Activated CD8-positive, alpha-beta T cell treated with anti-CD3 and anti-CD28 coated beads for 36 hours (primary cell): ENCODE data around the gene YIPF2. TPM values are rescaled to one million over a fixed set of nuclear protein-coding genes. Genes with fewer than 3 reads are reported as not detected.

Experiments
- ATAC-seq: fragments of 200-7000 bp; cut with Tn5 transposase; one replicate; pipeline ENCODE4 v1.10.0; 2021; ENCODE audit warnings: mild to moderate bottlenecking, moderate library complexity
- CTCF ChIA-PET: fragments of 350-600 bp; sonication (Branson Sonifier 250); formaldehyde crosslinking; loops from one replicate; lab custom pipeline; 2021; ENCODE audit warnings: antibody characterized with exemption; lab: Charles Lee
- POLR2A ChIA-PET: fragments of 350-600 bp; sonication (Branson Sonifier 250); formaldehyde crosslinking; loops from one replicate; lab custom pipeline; 2021; ENCODE audit warnings: antibody characterized with exemption; lab: Charles Lee
- DNase-seq: peaks from one replicate; pipeline ENCODE4 v3.0.0-alpha.2; 2020
- H3K27ac Mint-ChIP-seq: one replicate; pipeline ENCODE4 v1.8.0; 2021; ENCODE audit warnings: mild to moderate bottlenecking, mixed read lengths
- H3K27me3 Mint-ChIP-seq: one replicate; pipeline ENCODE4 v1.8.0; 2021; ENCODE audit warnings: mixed read lengths
- H3K36me3 Mint-ChIP-seq: one replicate; pipeline ENCODE4 v1.8.0; 2021; ENCODE audit warnings: low read depth, mixed read lengths
- H3K4me1 Mint-ChIP-seq: one replicate; pipeline ENCODE4 v1.8.0; 2021; ENCODE audit warnings: low read depth, mixed read lengths
- H3K4me3 Mint-ChIP-seq: one replicate; pipeline ENCODE4 v1.8.0; 2021; ENCODE audit warnings: mild to moderate bottlenecking, moderate library complexity, mixed read lengths
- H3K9me3 Mint-ChIP-seq: one replicate; pipeline ENCODE4 v1.8.0; 2021; ENCODE audit warnings: mixed read lengths
- CTCF ChIP-seq: fragments of 200-600 bp; IDR thresholded peaks from one replicate; pipeline ENCODE4 v1.8.0; 2022; ENCODE audit warnings: antibody characterized with exemption, mild to moderate bottlenecking
- intact Hi-C: fragments of 100-400 bp; cut with micrococcal nuclease; formaldehyde crosslinking; loops from one replicate; pipeline ENCODE4 v1.10.0; 2022
- total RNA-seq, 2 experiments: library from RNA; stranded (reverse); gene quantifications; one replicate each; pipeline ENCODE4 v1.2.3, GENCODE V29; 2021

Gene YIPF2
- total RNA-seq, 2 experiments from 2014 or later = 21.7 to 24.4 TPM

DNA sequence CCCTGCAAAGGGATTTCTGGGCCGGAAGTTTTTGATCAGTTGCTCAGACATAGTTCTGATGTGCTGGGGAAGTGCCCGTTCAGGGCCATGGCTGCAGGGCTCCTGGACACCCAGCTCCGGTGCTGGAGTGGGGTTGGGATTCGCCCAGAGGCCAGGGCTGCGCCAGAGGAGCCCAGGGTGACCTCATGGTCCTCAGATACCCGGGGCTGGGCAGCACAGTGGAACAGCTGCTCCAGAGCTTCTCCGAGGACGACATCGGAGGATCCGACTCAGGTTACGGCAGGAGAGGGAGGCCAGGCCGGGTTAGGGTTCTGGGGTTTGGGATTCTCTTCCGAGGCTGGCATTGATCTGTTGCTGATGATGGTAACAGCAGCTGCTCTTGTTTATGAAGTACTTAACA, 36.2 kb downstream of the YIPF2 start:
- CTCF ChIA-PET = interaction anchor here (0.5 kb wide), 1 partner anchor 673 kb away, joined by 3 read pairs; no protein-coding TSS in a partner anchor
- no peaks in the 10 kb centered on the region for H3K27me3 Mint-ChIP-seq
- intact Hi-C loops = no loop called here
- no peaks in the 10 kb centered on the region for H3K36me3 Mint-ChIP-seq
- H3K4me1 Mint-ChIP-seq = peaks cover 16% of the 10 kb centered on the region
- no peak for TF ChIP-seq CTCF
- H3K9me3 Mint-ChIP-seq = no peaks in the 10 kb centered on the region
- H3K27ac Mint-ChIP-seq = no peak overlapping the region
- DNase-seq (no peak), ATAC-seq (no peak)
- POLR2A ChIA-PET = interaction anchor here (0.8 to 1.4 kb wide), 3 partner anchors 15 to 174 kb away, joined by 3 read pairs; no protein-coding TSS in a partner anchor
- no peak overlapping the region for H3K4me3 Mint-ChIP-seq

- Mint-ChIP-seq H3K27ac (no peak overlapping the region), H3K9me3 (no peaks in the 10 kb centered on the region), H3K36me3 (no peaks in the 10 kb centered on the region), H3K27me3 (no peaks in the 10 kb centered on the region), H3K4me3 (no peak overlapping the region), H3K4me1 (peaks cover 13% of the 10 kb centered on the region)
- no peak for TF ChIP-seq CTCF
- intact Hi-C loops = no loop called here
- DNase-seq (no peak), ATAC-seq (no peak)
- ChIA-PET CTCF (interaction anchor here (0.5 kb wide), 1 partner anchor 672 kb away, joined by 3 read pairs; no protein-coding TSS in a partner anchor), POLR2A (interaction anchor here (1.0 kb wide), 1 partner anchor 18 kb away, joined by 3 read pairs; no protein-coding TSS in a partner anchor)
Measured at GRCh38 chr19:10891405-10892086, 36.9 kb downstream of the YIPF2 start.

GRCh38 chr19:10889880-10890279, 38.6 kb downstream of the YIPF2 start:
- no peak for ATAC-seq
- Mint-ChIP-seq H3K4me3 (no peak overlapping the region), H3K27ac (no peak overlapping the region), H3K9me3 (no peaks in the 10 kb centered on the region), H3K36me3 (no peaks in the 10 kb centered on the region), H3K27me3 (no peaks in the 10 kb centered on the region), H3K4me1 (peaks cover 12% of the 10 kb centered on the region)
- ChIA-PET CTCF (interaction anchor here (0.7 to 2.3 kb wide), 3 partner anchors 18 to 52 kb away, joined by 3 to 5 read pairs (median 4); no protein-coding TSS in a partner anchor), POLR2A (no interaction called here)
- intact Hi-C loops = no loop called here
- no peak for DNase-seq
- TF ChIP-seq CTCF = no peak

DNA sequence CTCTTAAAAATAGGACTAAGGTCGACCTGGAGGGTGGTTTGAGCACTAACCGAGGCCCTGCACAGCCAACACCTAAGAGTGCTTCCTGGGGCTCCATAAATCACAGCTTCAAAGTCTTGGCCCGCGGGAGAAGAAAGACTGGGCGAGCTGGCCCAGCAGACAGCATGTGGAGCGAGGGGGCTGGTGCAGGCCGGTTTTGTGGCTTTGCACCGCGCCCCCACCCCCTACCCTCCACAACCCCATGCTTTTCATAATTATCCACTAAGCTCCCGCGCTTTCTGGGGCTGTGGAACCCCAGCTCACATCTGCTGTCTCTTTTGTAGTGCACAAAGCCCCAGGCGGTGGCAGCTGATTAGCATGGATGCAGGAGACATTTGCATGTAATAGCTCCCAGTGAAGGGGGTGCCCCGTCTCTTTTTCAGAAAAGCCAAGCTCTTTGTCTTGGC, 40.0 kb downstream of the YIPF2 start:
- no peaks in the 10 kb centered on the region for H3K9me3 Mint-ChIP-seq
- no peak overlapping the region for H3K4me3 Mint-ChIP-seq
- intact Hi-C loops = no loop called here
- H3K27me3 Mint-ChIP-seq = no peaks in the 10 kb centered on the region
- no peak for TF ChIP-seq CTCF
- no peak overlapping the region for H3K27ac Mint-ChIP-seq
- ChIA-PET CTCF (interaction anchor here (1.1 to 2.3 kb wide), 3 partner anchors 24 to 147 kb away, joined by 3 to 5 read pairs (median 3); no protein-coding TSS in a partner anchor), POLR2A (interaction anchor here (0.6 to 2.0 kb wide), 3 partner anchors 10 to 38 kb away, joined by 3 to 9 read pairs (median 4); no protein-coding TSS in a partner anchor)
- H3K4me1 Mint-ChIP-seq = peaks cover 12% of the 10 kb centered on the region
- DNase-seq (no peak), ATAC-seq (no peak)
- H3K36me3 Mint-ChIP-seq = no peaks in the 10 kb centered on the region
